Body of pancreas (tissue), 4 donors: ENCODE measurements around the gene NCK1.

Experiments
- CTCF ChIP-seq, 7 experiments: fragments of 450-650 bp in 4 of 7; fragments of 200-600 bp in 3 of 7; sonication (generic) in 3 of 7; IDR thresholded peaks; one replicate each; pipeline ENCODE4 v1.5.1; 2016 to 2019; ENCODE audit warnings: antibody characterized with exemption in 7 of 7
- POLR2A ChIP-seq, 3 donors: fragments of 450-650 bp; IDR thresholded peaks; one replicate each; pipeline ENCODE4 v1.6.1; 2016; ENCODE audit warnings: antibody characterized with exemption in 3 of 3, mild to moderate bottlenecking in 2 of 3

- no peak for TF ChIP-seq CTCF (IDR thresholded peaks at IDR 0.05)
- TF ChIP-seq POLR2A (IDR thresholded peaks at IDR 0.05) = no peak
These were observed 1.5 kb upstream of the NCK1 start for GRCh38 chr3:136860541-136860940.
